Hematopoietic multipotent progenitor cell treated with erythropoietin and hydrocortisone succinate and interleukin-3 and kit ligand, for 6 days (in vitro differentiated cells): ENCODE data around the gene NSMCE4A.
"Not testable (repeated sequence)": the region's sequence is repeated elsewhere in the genome, so short reads cannot be mapped to it uniquely, and the experiment has no call there.

ENCODE experiments used
- DNase-seq: peaks from one replicate; pipeline ENCODE4 v3.0.0-alpha.2; 2015

NSMCE4A gene

DNA sequence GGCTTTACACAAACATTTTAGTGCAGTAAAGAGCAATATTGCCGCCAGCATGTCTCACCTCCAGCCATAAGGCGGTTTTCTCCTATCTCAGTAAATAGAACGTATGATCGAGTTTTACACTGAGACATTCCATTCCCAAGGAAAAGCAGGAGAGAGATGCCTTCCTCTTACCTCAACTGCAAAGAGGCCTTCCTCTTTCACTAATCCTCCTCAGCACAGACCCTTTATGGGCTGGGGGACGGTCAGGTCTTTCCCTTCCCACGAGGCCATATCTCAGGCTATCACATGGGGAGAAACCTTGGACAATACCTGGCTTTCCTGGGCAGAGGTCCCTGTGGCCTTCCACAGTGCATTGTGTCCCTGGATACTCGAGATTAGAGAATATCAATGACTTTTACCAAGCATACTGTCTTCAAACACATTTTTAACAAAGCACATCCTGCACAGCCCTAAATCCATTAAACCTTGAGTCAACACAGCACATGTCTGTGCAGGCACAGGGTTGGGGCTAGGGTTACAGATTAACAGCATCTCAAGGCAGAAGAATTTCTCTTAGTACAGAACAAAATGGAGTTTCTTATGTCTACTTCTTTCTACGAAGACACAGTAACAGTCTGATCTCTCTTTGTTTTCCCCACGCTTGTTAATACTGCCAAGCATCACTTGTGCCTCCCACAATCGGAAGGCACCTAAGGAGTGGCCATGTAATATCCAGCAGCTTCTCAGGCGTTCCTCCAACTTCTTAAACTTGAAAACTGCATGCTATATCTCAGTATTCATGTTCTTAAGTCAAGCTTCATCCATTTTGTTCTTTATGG lies 44.5 kb downstream of the NSMCE4A start:
- not testable (repeated sequence) for DNase-seq

DNA sequence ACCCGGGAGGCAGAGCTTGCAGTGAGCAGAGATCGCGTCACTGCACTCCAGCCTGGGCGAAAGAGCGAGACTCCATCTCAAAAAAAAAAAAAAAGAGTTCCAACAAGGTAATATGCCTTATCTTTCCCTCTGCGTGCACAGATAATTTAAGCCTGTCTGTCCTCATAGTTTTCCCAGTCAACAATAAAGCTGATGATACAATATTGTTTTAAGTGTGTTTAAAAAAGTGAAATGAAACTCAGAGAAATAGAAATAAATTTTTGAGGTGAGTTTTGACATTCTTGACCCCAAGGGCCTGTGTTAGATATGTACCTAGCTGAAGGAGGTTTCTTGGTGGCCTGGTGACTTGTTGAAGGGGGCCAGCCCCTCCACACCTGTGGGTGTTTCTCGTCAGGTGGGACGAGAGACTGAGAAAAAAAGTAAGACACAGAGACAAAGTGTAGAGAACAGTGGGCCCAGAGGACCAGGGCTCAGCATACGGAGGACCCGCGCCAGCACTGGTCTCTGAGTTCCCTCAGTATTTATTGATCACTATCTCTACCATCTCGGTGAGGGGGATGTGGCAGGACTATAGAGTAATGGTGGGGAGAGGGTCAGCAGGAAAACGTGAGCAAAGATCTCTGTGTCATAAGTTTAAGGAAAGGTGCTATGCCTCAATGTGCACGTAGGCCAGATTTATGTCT lies 45.3 kb downstream of the NSMCE4A start:
- not testable (repeated sequence) for DNase-seq

DNA sequence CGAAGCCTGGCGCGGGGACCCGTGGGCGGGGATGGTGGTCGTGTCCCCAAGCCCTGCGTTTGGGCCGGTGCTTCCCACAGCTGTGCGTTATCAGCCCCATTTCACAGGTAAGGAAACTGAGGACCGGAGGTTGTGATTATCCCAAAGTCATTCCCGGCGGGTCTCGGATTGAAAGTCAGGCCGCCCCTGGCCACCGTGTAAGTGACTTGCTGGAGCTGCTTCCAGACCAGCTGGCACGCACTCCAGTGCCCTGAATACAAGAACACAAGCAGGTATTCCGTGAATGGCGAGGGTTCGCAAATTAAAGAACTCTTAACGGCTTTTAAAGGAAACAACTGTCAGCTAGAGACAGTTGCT lies 46.5 kb downstream of the NSMCE4A start:
- DNase-seq: peak; percentile 50

DNA sequence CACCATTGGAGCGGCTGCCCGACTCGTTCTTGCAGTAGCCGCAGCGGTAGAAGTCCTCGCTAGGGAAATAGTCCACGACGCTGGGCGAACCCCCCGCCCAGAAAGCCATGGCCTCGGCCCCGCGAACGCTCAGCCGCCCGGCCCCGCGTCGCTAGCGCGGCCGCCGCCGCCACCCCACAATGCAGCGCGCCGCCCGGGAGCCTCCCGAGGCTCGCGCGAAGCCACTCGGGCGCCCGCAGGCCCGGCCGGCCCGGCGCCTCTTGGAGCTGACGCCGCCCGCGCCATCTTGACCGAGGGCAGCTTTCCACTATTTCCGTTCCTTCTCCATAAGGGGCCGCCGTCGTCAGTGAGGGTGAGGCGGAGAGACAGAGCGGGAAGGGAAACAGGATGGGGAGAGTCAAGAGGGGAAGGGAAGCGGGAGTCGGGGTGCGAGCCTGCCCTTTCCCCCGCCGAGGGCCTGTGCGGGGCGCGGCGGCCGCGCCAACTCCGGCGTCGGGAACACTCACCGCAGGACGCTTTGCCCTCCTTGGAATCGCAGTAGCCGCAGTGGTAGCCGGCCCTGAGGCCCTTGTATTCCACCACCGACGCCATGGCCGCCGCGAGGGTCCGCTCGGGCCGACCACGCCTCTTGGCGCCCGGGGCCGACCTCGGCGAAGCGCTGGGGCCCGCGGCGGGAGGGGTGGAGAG lies 47.0 kb downstream of the NSMCE4A start, which contains the start of gene ATE1:
Gene ATE1, minus strand, starts transcription at position 191 of the 687 bp plus-strand sequence. Its CDS starts 82 bp downstream, at position 109.
- DNase-seq: peak; percentile 93

DNA sequence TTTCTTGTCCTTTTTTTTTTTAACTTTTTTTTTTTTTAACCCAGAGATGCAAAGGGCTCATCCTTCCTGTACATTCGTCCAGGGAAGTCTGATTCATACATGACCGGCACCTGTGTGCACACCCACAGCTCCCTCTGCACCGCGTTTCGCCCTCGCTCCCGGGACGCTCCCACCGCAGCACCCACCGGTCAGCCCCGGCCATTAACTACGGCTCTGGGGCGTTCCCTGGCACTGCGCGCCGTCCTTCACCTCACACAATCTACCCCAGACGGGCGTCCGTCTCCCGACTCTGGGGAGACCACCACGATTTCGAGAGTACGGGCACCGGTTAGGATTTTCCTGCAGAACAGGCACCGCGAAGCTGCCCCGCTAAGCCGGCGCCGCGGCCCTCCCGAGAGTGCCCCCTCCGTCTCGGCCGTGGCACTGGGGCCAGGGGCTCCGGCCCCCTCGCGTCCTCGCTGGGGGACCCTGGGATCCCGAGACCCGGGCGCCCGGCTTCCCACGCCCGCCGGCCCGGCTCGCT lies 47.6 kb downstream of the NSMCE4A start:
- DNase-seq: peak; percentile 62

DNA sequence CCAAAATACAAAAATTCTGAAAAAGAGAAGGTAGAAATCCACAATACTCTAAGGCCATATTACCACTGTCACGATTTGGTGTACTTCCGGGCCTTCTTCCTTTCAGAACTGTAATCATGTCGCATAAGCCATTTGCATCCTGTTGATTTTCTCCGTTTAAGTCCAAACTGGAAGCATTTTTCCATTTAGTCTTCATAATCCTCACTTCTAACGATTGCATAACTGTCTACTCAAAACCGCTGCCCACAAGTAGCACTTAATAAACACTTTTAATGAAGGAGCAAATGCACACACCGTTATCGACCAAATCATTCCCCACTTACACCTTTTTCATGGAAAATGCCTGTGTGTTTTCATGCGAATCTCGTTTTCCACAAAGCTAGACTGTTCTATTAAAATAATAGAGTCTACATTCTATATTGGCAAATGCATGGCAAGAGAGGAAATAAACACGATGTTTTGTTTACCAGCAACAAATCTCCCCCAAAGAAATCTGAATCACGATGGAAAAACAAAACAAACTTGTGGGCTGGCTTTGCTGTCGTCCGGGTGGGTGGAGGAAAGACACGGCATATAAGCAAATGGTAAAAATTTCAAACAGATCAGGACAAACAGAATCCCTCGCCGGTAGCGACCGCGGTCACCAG lies 48.2 kb downstream of the NSMCE4A start:
- peak; percentile 58 for DNase-seq

DNA sequence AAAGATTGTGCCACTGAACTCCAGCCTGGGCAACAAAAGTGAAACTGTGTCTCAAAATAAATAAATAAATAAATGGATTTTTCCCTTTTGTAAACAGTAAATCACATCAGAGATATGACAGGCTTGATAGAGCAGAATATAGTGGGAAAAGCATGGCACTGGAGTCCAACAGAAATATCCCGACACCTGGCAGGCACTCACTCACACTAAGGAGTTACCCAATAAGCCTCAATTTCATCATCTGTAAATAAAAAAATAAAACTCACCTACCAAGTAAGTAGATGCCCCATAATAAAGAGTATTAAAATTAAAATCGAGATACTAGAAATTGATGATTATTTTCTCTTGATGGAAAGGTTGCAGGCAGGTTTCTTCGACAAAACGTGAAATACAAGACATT lies 48.9 kb downstream of the NSMCE4A start:
- no peak for DNase-seq

DNA sequence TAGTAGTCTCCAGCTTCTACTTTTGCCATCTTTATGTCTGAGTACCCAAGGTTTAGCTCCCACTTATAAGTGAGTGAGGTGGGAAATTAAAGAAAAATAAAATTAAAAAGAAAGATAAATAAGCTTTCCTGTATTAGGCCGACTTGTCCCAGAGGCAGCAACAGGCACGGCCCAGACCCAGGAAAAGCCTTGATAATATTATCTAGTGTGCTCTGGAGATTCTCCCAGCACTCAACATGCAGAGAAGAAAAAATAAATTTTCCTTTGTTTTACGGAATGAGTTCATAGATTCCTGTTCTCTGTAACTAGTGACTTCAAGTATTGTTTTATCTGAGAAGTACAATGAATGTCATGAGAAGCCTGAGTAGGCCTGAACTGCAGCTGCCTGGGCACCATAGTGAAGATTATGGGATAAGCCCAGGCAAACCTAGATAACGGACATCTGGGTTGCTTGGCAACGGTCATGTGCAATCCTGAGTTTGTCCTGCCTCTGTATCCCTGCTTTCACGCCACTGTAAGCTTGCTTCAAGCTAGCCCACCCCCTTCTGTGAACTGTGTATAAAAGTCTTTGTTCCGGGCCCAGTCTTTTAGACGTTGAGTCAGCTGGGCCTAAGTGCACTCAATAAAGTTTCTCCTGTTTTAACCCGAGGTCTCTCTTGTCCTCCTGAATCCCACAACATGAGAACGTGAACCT lies 53.6 kb downstream of the NSMCE4A start:
- peak; percentile 57 for DNase-seq

DNA sequence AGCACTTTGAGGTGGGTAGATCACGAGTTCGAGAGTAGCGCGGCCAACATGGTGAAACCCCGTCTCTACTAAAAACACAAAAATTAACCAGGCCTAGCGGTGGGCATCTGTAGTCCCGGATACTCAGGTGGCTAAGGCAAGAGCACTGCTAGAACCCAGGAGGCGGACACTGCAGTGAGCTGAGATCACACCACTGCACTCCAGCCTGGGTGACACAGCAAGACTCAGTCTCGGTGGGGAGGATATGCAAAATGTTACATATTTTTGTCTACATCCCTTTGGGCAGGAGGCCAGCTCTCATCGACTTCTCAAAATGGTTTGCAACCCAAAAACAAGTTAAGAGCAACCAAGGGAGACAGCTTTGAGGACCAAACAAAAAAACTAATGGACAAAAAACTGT lies 55.4 kb downstream of the NSMCE4A start:
- DNase-seq: no peak

DNA sequence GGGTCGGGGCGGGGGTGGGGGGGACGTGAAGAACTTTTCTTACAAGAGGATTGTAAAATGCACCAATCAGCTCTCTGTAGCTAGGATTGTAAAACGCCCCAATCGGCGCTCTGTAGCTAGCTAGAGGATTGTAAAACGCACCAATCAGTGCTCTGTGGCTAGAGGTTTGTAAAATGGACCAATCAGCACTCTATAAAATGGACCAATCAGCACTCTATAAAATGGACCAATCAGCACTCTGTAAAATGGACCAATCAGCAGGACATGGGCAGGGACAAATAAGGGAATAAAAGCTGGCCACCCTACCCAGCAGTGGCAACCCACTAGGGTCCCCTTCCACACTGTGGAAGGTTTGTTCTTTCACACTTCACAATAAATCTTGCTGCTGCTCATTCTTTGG lies 56.2 kb downstream of the NSMCE4A start:
- not testable (repeated sequence) for DNase-seq

DNA sequence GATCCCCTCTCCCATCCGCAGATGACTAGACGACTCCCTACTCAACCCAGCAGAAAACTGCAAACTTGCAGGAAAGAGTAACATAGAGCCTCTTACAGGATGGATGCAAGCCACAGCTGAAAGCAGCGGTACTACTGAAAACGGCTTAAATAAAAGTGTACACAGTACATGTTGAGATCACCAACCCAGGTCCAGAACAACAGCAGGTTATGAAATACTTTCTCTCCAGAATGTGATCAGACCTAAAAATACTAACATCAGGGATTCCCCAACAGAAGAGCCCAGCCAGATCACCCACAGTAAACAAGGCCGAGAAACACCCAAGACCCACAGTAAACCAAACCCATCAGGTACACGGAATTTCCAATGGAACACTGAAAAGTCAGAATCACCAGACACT lies 60.4 kb downstream of the NSMCE4A start:
- DNase-seq: no peak

DNA sequence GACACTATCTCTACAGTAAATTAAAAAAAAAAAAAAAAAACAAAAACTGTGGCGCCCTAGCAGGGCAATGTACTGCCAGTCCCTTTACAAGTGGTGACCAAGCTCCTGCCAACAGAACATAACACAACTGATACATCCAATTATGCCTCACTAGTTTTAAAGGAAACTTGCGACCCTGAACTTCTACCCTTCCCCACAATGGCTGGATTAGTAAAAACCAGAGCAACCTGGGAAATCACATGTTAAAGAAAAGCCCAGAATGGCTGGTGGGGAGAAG lies 63.7 kb downstream of the NSMCE4A start:
- DNase-seq: no peak

DNA sequence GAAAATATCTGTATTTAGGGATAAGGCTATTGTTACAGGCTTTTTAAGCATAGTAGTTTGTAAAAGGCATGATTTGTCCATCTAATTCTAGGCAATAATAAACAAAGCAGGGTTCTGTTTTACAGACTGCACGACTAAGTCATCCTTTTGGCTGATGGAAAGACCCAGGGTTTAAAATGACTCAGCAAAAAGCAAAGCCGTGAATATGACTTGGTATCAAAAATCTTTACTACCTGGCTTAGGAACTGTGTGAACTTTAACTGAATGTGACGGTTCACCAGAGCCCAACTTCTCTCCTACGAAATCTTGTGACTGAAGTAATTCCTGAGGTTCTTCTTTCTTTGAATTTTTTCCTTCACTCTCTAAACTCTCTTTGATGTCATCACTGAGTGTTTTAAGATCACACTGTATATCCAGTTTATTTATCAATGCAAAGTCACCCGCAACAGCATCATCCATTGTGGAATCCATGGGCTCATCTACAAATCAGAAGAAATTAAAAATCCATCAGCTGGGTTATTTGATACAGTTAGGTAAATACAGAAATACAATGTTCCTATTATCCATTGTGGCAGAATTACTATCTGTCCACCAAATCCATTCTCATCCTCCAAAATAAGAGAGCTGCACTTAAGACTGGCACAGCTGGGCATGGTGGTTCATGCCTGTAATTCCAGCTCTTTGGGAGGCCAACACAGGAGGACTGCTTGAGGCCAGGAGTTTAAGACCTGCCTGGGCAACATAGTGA lies 64.2 kb downstream of the NSMCE4A start:
- DNase-seq: no peak
